Calu3 (cell line): Measurements from ENCODE around the gene SULT1B1. TPM values are rescaled to one million over a fixed set of nuclear protein-coding genes. Genes with fewer than 3 reads are reported as not detected.

Experiments
- BruUV-seq: library from RNA; stranded (reverse); fragments of 400-500 nt; replicated peaks from 2 replicates; lab custom pipeline; 2021; lab: Mats Ljungman, UMichigan
- CTCF ChIA-PET: fragments of 300-600 bp; sonication (Branson Sonifier 250); formaldehyde crosslinking; loops from one replicate; lab custom pipeline; 2022; ENCODE audit warnings: antibody characterized with exemption; lab: Charles Lee
- DNase-seq: peaks from one replicate; pipeline ENCODE4 v3.0.0; 2022
- H3K27ac Mint-ChIP-seq: one replicate; pipeline ENCODE4 v1.8.0; 2022; ENCODE audit warnings: mixed read lengths; ENCODE audit not compliant: unreplicated experiment
- H3K27me3 Mint-ChIP-seq: one replicate; pipeline ENCODE4 v1.8.0; 2022; ENCODE audit warnings: mixed read lengths; ENCODE audit not compliant: unreplicated experiment
- H3K36me3 Mint-ChIP-seq: one replicate; pipeline ENCODE4 v1.8.0; 2022; ENCODE audit warnings: mild to moderate bottlenecking, moderate library complexity, mixed read lengths; ENCODE audit not compliant: insufficient read depth, unreplicated experiment
- H3K4me1 Mint-ChIP-seq: one replicate; pipeline ENCODE4 v1.8.0; 2022; ENCODE audit warnings: mild to moderate bottlenecking, low read depth, mixed read lengths; ENCODE audit not compliant: unreplicated experiment
- H3K4me3 Mint-ChIP-seq: one replicate; pipeline ENCODE4 v1.8.0; 2022; ENCODE audit warnings: mild to moderate bottlenecking, low read depth, moderate library complexity, mixed read lengths; ENCODE audit not compliant: unreplicated experiment
- H3K9me3 Mint-ChIP-seq: one replicate; pipeline ENCODE4 v1.8.0; 2022; ENCODE audit warnings: low read depth, mixed read lengths; ENCODE audit not compliant: unreplicated experiment
- CTCF ChIP-seq: fragments of 200-600 bp; IDR thresholded peaks from one replicate; pipeline ENCODE4 v1.8.0; 2022; ENCODE audit warnings: antibody characterized with exemption; ENCODE audit not compliant: unreplicated experiment
- intact Hi-C: fragments of 100-400 bp; cut with micrococcal nuclease; formaldehyde crosslinking; loops from one replicate; pipeline ENCODE4 v1.10.0; 2022; ENCODE audit not compliant: unreplicated experiment
- total RNA-seq: library from RNA; stranded (reverse); gene quantifications from 2 replicates; pipeline ENCODE4 v1.2.3, GENCODE V29; 2022

SULT1B1 gene
- total RNA-seq, 1 experiment from 2014 or later = 0.26 TPM

- no peaks in the 10 kb centered on the region for H3K9me3 Mint-ChIP-seq
- BruUV-seq = no TSS peak
- DNase-seq = no peak
- no peaks in the 10 kb centered on the region for H3K36me3 Mint-ChIP-seq
- peaks cover under 1% of the 10 kb centered on the region for H3K4me1 Mint-ChIP-seq
- intact Hi-C loops = no loop called here
- H3K4me3 Mint-ChIP-seq = no peak overlapping the region
- CTCF ChIA-PET = no interaction called here
- no peak overlapping the region for H3K27ac Mint-ChIP-seq
- H3K27me3 Mint-ChIP-seq = no peaks in the 10 kb centered on the region
- no peak for TF ChIP-seq CTCF
Measured at GRCh38 chr4:69731847-69732246, 28.6 kb downstream of the SULT1B1 start.

GRCh38 chr4:69731241-69731640, 29.2 kb downstream of the SULT1B1 start:
- no peak for TF ChIP-seq CTCF
- H3K9me3 Mint-ChIP-seq = no peaks in the 10 kb centered on the region
- intact Hi-C loops = no loop called here
- DNase-seq = no peak
- H3K4me3 Mint-ChIP-seq = no peak overlapping the region
- CTCF ChIA-PET = no interaction called here
- H3K27me3 Mint-ChIP-seq = no peaks in the 10 kb centered on the region
- no peak overlapping the region for H3K27ac Mint-ChIP-seq
- peaks cover 6% of the 10 kb centered on the region for H3K4me1 Mint-ChIP-seq
- H3K36me3 Mint-ChIP-seq = no peaks in the 10 kb centered on the region
- BruUV-seq = no TSS peak

GRCh38 chr4:69730002-69730401, 30.4 kb downstream of the SULT1B1 start:
- no peaks in the 10 kb centered on the region for H3K36me3 Mint-ChIP-seq

GRCh38 chr4:69727926-69728325, 32.5 kb downstream of the SULT1B1 start:
- H3K27me3 Mint-ChIP-seq = no peaks in the 10 kb centered on the region
- no TSS peak for BruUV-seq
- TF ChIP-seq CTCF = no peak
- no peaks in the 10 kb centered on the region for H3K36me3 Mint-ChIP-seq
- H3K4me3 Mint-ChIP-seq = no peak overlapping the region
- no peak overlapping the region for H3K27ac Mint-ChIP-seq
- CTCF ChIA-PET = no interaction called here
- intact Hi-C loops = no loop called here
- H3K9me3 Mint-ChIP-seq = no peaks in the 10 kb centered on the region
- DNase-seq = no peak
- H3K4me1 Mint-ChIP-seq = peaks cover 9% of the 10 kb centered on the region

More at GRCh38 chr4:69730002-69730401, 30.4 kb downstream of the SULT1B1 start:
- no peak for DNase-seq
- Mint-ChIP-seq H3K27ac (no peak overlapping the region), H3K27me3 (no peaks in the 10 kb centered on the region), H3K4me3 (no peak overlapping the region), H3K4me1 (peaks cover 9% of the 10 kb centered on the region), H3K9me3 (no peaks in the 10 kb centered on the region)
- CTCF ChIA-PET = no interaction called here
- intact Hi-C loops = no loop called here
- BruUV-seq = no TSS peak
- TF ChIP-seq CTCF = no peak
